Transverse colon (tissue), 4 donors: ENCODE results near the gene TNRC6C.

Experiments
- EP300 ChIP-seq: sonication (generic); formaldehyde crosslinking; IDR thresholded peaks from one replicate; pipeline ENCODE4 v1.6.1; 2017; ENCODE audit warnings: antibody characterized with exemption, low read depth
- POLR2A ChIP-seq: fragments of 450-650 bp; IDR thresholded peaks from one replicate; pipeline ENCODE4 v1.6.1; 2016; ENCODE audit warnings: antibody characterized with exemption, mild to moderate bottlenecking, moderate library complexity
- POLR2AphosphoS5 ChIP-seq, 3 donors: sonication (generic); formaldehyde crosslinking; IDR thresholded peaks; one replicate each; pipeline ENCODE4 v1.6.1; 2016; ENCODE audit warnings: antibody characterized with exemption in 3 of 3
- TF ChIP-seq, protein P1 (sequence below), 5 experiments: fragments of 200-600 bp in 3 of 5; fragments of 450-650 bp in 2 of 5; sonication (generic) in 3 of 5; IDR thresholded peaks; 1 replicate in 2 of 5; 2 replicates in 3 of 5; pipeline ENCODE4 v1.5.1; 2016 to 2017; ENCODE audit warnings: antibody characterized with exemption in 5 of 5, inconsistent platforms in 3 of 5, mild to moderate bottlenecking in 2 of 5, moderate library complexity in 1 of 5

DNA sequence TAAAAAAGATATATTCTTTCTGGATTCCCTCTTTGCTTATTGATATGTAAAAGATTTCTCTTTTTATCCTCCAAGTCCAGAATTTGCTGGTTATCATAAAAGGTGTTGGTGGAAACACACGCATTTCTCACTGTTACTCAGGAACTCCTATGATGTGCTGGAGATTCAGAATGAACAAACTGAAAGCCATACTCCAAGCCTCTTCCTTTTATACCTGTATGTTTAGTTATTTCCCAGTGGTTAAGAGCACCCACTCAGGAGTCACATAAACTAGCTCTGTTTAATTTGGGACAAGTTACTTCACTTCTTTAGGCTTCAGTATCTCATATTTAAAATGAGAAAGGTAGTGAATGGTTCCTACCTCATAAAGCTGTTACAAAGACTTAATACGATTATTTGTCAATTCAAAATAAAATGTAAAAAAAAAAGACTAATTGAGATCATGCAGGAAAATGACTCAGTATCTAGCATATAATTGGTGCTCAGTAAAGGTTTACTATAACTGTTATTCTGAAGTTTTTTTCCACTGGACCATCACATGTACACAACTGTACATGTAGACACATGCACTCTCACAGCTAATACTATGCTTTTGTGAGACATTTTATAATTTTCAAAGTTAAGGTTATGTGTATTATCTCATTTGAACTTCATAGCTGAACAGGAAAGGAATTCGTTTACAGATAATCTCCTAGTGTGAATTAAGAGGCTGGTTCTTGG is 47.1 kb downstream of the TNRC6C start:
- TF ChIP-seq, protein P1, sequence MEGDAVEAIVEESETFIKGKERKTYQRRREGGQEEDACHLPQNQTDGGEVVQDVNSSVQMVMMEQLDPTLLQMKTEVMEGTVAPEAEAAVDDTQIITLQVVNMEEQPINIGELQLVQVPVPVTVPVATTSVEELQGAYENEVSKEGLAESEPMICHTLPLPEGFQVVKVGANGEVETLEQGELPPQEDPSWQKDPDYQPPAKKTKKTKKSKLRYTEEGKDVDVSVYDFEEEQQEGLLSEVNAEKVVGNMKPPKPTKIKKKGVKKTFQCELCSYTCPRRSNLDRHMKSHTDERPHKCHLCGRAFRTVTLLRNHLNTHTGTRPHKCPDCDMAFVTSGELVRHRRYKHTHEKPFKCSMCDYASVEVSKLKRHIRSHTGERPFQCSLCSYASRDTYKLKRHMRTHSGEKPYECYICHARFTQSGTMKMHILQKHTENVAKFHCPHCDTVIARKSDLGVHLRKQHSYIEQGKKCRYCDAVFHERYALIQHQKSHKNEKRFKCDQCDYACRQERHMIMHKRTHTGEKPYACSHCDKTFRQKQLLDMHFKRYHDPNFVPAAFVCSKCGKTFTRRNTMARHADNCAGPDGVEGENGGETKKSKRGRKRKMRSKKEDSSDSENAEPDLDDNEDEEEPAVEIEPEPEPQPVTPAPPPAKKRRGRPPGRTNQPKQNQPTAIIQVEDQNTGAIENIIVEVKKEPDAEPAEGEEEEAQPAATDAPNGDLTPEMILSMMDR (IDR thresholded peaks at IDR 0.05), result no peak
- TF ChIP-seq POLR2AphosphoS5 (IDR thresholded peaks at IDR 0.05) (no peak), POLR2A (no peak), EP300 (no peak)
